SJSA1 (cell line): ENCODE measurements around the gene FBXO28. TPM values are rescaled to one million over a fixed set of nuclear protein-coding genes. Genes with fewer than 3 reads are reported as not detected.

Experiments used
- DNase-seq, 2 experiments: peaks; one replicate each; pipeline ENCODE4 v3.0.0-alpha.2; 2015 to 2020; ENCODE audit warnings: low spot score in 2 of 2, low read depth in 1 of 2
- H3K27ac ChIP-seq: fragments of 250-450 bp; sonication (Bioruptor Pico); 2 replicates; pipeline ENCODE4 v1.5.1; 2020; ENCODE audit warnings: mild to moderate bottlenecking, moderate library complexity
- H3K27me3 ChIP-seq: fragments of 250-450 bp; sonication (Bioruptor Pico); replicated peaks from 2 replicates; pipeline ENCODE4 v1.5.1; 2020; ENCODE audit warnings: mild to moderate bottlenecking, moderate library complexity
- H3K36me3 ChIP-seq: fragments of 250-450 bp; sonication (Bioruptor Pico); 2 replicates; pipeline ENCODE4 v1.5.1; 2020; ENCODE audit warnings: mild to moderate bottlenecking
- H3K4me1 ChIP-seq: fragments of 250-450 bp; sonication (Bioruptor Pico); replicated peaks from 2 replicates; pipeline ENCODE4 v1.6.1; 2021; ENCODE audit warnings: mild to moderate bottlenecking
- H3K4me3 ChIP-seq: fragments of 250-450 bp; sonication (Bioruptor Pico); 2 replicates; pipeline ENCODE4 v1.5.1; 2020; ENCODE audit warnings: mild to moderate bottlenecking
- H3K9me3 ChIP-seq: fragments of 250-450 bp; sonication (Bioruptor Pico); replicated peaks from 2 replicates; pipeline ENCODE4 v1.5.1; 2020; ENCODE audit warnings: mild to moderate bottlenecking
- total RNA-seq: library from RNA; depleted of rRNA; stranded (reverse); fragments of >200 nt; shearing (Covaris generic); gene quantifications from 2 replicates; pipeline ENCODE4 v1.2.3, GENCODE V29; 2014

The FBXO28 gene
- total RNA-seq, 1 experiment from 2014 or later = 30.2 TPM

GRCh38 chr1:224082146-224082545 is 31.8 kb upstream of the FBXO28 start:
- H3K4me3 ChIP-seq = no peak overlapping the region
- peak overlapping the region; percentile 76 for H3K27ac ChIP-seq
- DNase-seq = peak; percentile 48 to 49
- peaks cover 34% of the 10 kb centered on the region for H3K4me1 ChIP-seq
- no peaks in the 10 kb centered on the region for H3K36me3 ChIP-seq
- no peaks in the 10 kb centered on the region for H3K27me3 ChIP-seq
- no peaks in the 10 kb centered on the region for H3K9me3 ChIP-seq

- Histone ChIP-seq H3K4me1 (peaks cover 28% of the 10 kb centered on the region), H3K36me3 (no peaks in the 10 kb centered on the region), H3K27me3 (no peaks in the 10 kb centered on the region), H3K9me3 (no peaks in the 10 kb centered on the region), H3K27ac (no peak overlapping the region), H3K4me3 (no peak overlapping the region)
- DNase-seq = no peak
Measured at GRCh38 chr1:224084867-224085266, 29.0 kb upstream of the FBXO28 start.

- Histone ChIP-seq H3K4me1 (peaks cover 21% of the 10 kb centered on the region), H3K27ac (no peak overlapping the region), H3K4me3 (no peak overlapping the region), H3K27me3 (no peaks in the 10 kb centered on the region), H3K9me3 (no peaks in the 10 kb centered on the region), H3K36me3 (no peaks in the 10 kb centered on the region)
- DNase-seq = no peak
Measured at GRCh38 chr1:224085421-224086108, 28.3 kb upstream of the FBXO28 start.

- Histone ChIP-seq H3K36me3 (no peaks in the 10 kb centered on the region), H3K4me3 (no peak overlapping the region), H3K27ac (no peak overlapping the region), H3K27me3 (no peaks in the 10 kb centered on the region), H3K4me1 (peaks cover 5% of the 10 kb centered on the region), H3K9me3 (no peaks in the 10 kb centered on the region)
- no peak for DNase-seq
Measured at GRCh38 chr1:224087286-224087794, 26.6 kb upstream of the FBXO28 start.

GRCh38 chr1:224089583-224089982 is 24.3 kb upstream of the FBXO28 start:
- Histone ChIP-seq H3K36me3 (no peaks in the 10 kb centered on the region), H3K9me3 (no peaks in the 10 kb centered on the region), H3K27ac (no peak overlapping the region), H3K4me3 (no peak overlapping the region), H3K27me3 (peaks cover 2% of the 10 kb centered on the region; the same call in 1 of the 2 replicates), H3K4me1 (no peaks in the 10 kb centered on the region)
- no peak for DNase-seq

GRCh38 chr1:224090116-224090515 is 23.8 kb upstream of the FBXO28 start:
- H3K27ac ChIP-seq = no peak overlapping the region
- H3K27me3 ChIP-seq = peaks cover 6% of the 10 kb centered on the region; the same call in 1 of the 2 replicates
- H3K36me3 ChIP-seq = no peaks in the 10 kb centered on the region
- no peak overlapping the region for H3K4me3 ChIP-seq
- no peaks in the 10 kb centered on the region for H3K9me3 ChIP-seq
- DNase-seq = no peak
- no peaks in the 10 kb centered on the region for H3K4me1 ChIP-seq

GRCh38 chr1:224092111-224092510 is 21.8 kb upstream of the FBXO28 start:
- H3K36me3 ChIP-seq = no peaks in the 10 kb centered on the region
- no peaks in the 10 kb centered on the region for H3K9me3 ChIP-seq
- no peak overlapping the region for H3K4me3 ChIP-seq
- H3K27me3 ChIP-seq = peaks cover 6% of the 10 kb centered on the region
- no peak overlapping the region for H3K27ac ChIP-seq
- DNase-seq = no peak
- no peaks in the 10 kb centered on the region for H3K4me1 ChIP-seq

- Histone ChIP-seq H3K27me3 (peaks cover 6% of the 10 kb centered on the region), H3K27ac (no peak overlapping the region), H3K4me1 (no peaks in the 10 kb centered on the region), H3K36me3 (no peaks in the 10 kb centered on the region), H3K4me3 (no peak overlapping the region), H3K9me3 (no peaks in the 10 kb centered on the region)
- no peak for DNase-seq
Measured at GRCh38 chr1:224092601-224093000, 21.3 kb upstream of the FBXO28 start.

GRCh38 chr1:224095339-224095738 is 18.6 kb upstream of the FBXO28 start:
- Histone ChIP-seq H3K36me3 (no peaks in the 10 kb centered on the region), H3K4me3 (no peak overlapping the region), H3K4me1 (no peaks in the 10 kb centered on the region), H3K27me3 (peaks cover 11% of the 10 kb centered on the region), H3K9me3 (no peaks in the 10 kb centered on the region), H3K27ac (no peak overlapping the region)
- no peak for DNase-seq

GRCh38 chr1:224095867-224096266 is 18.0 kb upstream of the FBXO28 start:
- no peak overlapping the region for H3K27ac ChIP-seq
- no peaks in the 10 kb centered on the region for H3K4me1 ChIP-seq
- no peaks in the 10 kb centered on the region for H3K36me3 ChIP-seq
- no peak for DNase-seq
- H3K27me3 ChIP-seq = peaks cover 11% of the 10 kb centered on the region
- no peak overlapping the region for H3K4me3 ChIP-seq
- H3K9me3 ChIP-seq = no peaks in the 10 kb centered on the region

GRCh38 chr1:224096773-224097172 is 17.1 kb upstream of the FBXO28 start:
- Histone ChIP-seq H3K36me3 (no peaks in the 10 kb centered on the region), H3K4me3 (no peak overlapping the region), H3K27me3 (peaks cover 11% of the 10 kb centered on the region), H3K9me3 (no peaks in the 10 kb centered on the region), H3K27ac (no peak overlapping the region), H3K4me1 (no peaks in the 10 kb centered on the region)
- no peak for DNase-seq

GRCh38 chr1:224098007-224098406 is 15.9 kb upstream of the FBXO28 start:
- Histone ChIP-seq H3K27me3 (peaks cover 11% of the 10 kb centered on the region), H3K27ac (no peak overlapping the region), H3K4me3 (no peak overlapping the region), H3K36me3 (no peaks in the 10 kb centered on the region), H3K9me3 (no peaks in the 10 kb centered on the region), H3K4me1 (no peaks in the 10 kb centered on the region)
- no peak for DNase-seq

GRCh38 chr1:224106568-224107281 is 7.2 kb upstream of the FBXO28 start:
- peak in 1 of 2 experiments; percentile 15 for DNase-seq
- H3K36me3 ChIP-seq = no peaks in the 10 kb centered on the region
- no peak overlapping the region for H3K27ac ChIP-seq
- no peaks in the 10 kb centered on the region for H3K9me3 ChIP-seq
- no peak overlapping the region for H3K4me3 ChIP-seq
- H3K4me1 ChIP-seq = no peaks in the 10 kb centered on the region
- no peaks in the 10 kb centered on the region for H3K27me3 ChIP-seq

- no peaks in the 10 kb centered on the region for H3K4me1 ChIP-seq
- no peak for DNase-seq
- no peaks in the 10 kb centered on the region for H3K9me3 ChIP-seq
- H3K4me3 ChIP-seq = no peak overlapping the region
- no peaks in the 10 kb centered on the region for H3K36me3 ChIP-seq
- H3K27me3 ChIP-seq = no peaks in the 10 kb centered on the region
- no peak overlapping the region for H3K27ac ChIP-seq
Measured at GRCh38 chr1:224107282-224107625, 6.7 kb upstream of the FBXO28 start.
